Peyer's patch (tissue), 4 donors: Measurements from ENCODE around the gene COL5A2. TPM values are rescaled to one million over a fixed set of nuclear protein-coding genes. Genes with fewer than 3 reads are reported as not detected.

Experiments
- DNase-seq, 3 donors: peaks; one replicate each; pipeline ENCODE4 v3.0.0-alpha.2; 2017 to 2019
- H3K27ac ChIP-seq, 4 donors: fragments of 200-600 bp; sonication (generic); one replicate each; pipeline ENCODE4 v1.5.1; 2016 to 2019
- H3K27me3 ChIP-seq, 2 donors: fragments of 200-600 bp; sonication (generic); one replicate each; pipeline ENCODE4 v1.5.1; 2019
- H3K36me3 ChIP-seq, 3 donors: fragments of 200-600 bp; sonication (generic); one replicate each; pipeline ENCODE4 v1.5.1; 2016 to 2019
- H3K4me1 ChIP-seq, 4 donors: fragments of 200-600 bp; sonication (generic); one replicate each; pipeline ENCODE4 v1.5.1; 2016 to 2019
- H3K4me3 ChIP-seq, 4 donors: fragments of 200-600 bp; sonication (generic); 1 replicate in 3 of 4; 2 replicates in 1 of 4; pipeline ENCODE4 v1.5.1; 2016 to 2019; ENCODE audit warnings: mild to moderate bottlenecking in 1 of 4
- H3K9me3 ChIP-seq, 4 donors: fragments of 200-600 bp; sonication (generic); one replicate each; pipeline ENCODE4 v1.5.1; 2016 to 2019; ENCODE audit warnings: mild to moderate bottlenecking in 1 of 4
- CTCF ChIP-seq, 6 experiments: fragments of 450-650 bp in 4 of 6; fragments of 200-600 bp in 2 of 6; sonication (generic) in 1 of 6; IDR thresholded peaks; one replicate each; pipeline ENCODE4 v1.5.1; 2017 to 2019; ENCODE audit warnings: antibody characterized with exemption in 6 of 6, mild to moderate bottlenecking in 3 of 6, moderate library complexity in 1 of 6
- POLR2A ChIP-seq, 2 donors: fragments of 450-650 bp; IDR thresholded peaks; one replicate each; pipeline ENCODE4 v1.5.1; 2017; ENCODE audit warnings: antibody characterized with exemption in 2 of 2, mild to moderate bottlenecking in 2 of 2, moderate library complexity in 2 of 2
- total RNA-seq, 4 donors: library from RNA; depleted of rRNA; stranded (reverse); fragments of >200 nt; gene quantifications; one replicate each; pipeline ENCODE4 v1.1.0, GENCODE V29; 2016

The COL5A2 gene
- total RNA-seq, 4 donors from 2014 or later, result 10.2 to 53.6 (median 12.2) TPM

GRCh38 chr2:189086710-189087109, 92.9 kb downstream of the COL5A2 start:
- Histone ChIP-seq H3K27me3 (no peaks in the 10 kb centered on the region), H3K4me1 (no peaks in the 10 kb centered on the region), H3K27ac (no peak overlapping the region), H3K4me3 (no peak overlapping the region), H3K36me3 (no peaks in the 10 kb centered on the region), H3K9me3 (no peaks in the 10 kb centered on the region)
- no peak for TF ChIP-seq POLR2A (IDR thresholded peaks at IDR 0.05)
- TF ChIP-seq CTCF (IDR thresholded peaks at IDR 0.05), result no peak
- DNase-seq, result no peak

GRCh38 chr2:189086250-189086649, 93.3 kb downstream of the COL5A2 start:
- no peak for TF ChIP-seq CTCF (IDR thresholded peaks at IDR 0.05)
- H3K27me3 ChIP-seq, result no peaks in the 10 kb centered on the region
- H3K4me3 ChIP-seq, result no peak overlapping the region
- DNase-seq, result no peak
- no peaks in the 10 kb centered on the region for H3K4me1 ChIP-seq
- H3K36me3 ChIP-seq, result no peaks in the 10 kb centered on the region
- no peaks in the 10 kb centered on the region for H3K9me3 ChIP-seq
- H3K27ac ChIP-seq, result no peak overlapping the region

- Histone ChIP-seq H3K27me3 (no peaks in the 10 kb centered on the region), H3K27ac (no peak overlapping the region), H3K4me1 (no peaks in the 10 kb centered on the region), H3K4me3 (no peak overlapping the region), H3K36me3 (no peaks in the 10 kb centered on the region), H3K9me3 (no peaks in the 10 kb centered on the region)
- no peak for DNase-seq
- no peak for TF ChIP-seq CTCF (IDR thresholded peaks at IDR 0.05)
- TF ChIP-seq POLR2A (IDR thresholded peaks at IDR 0.05), result no peak
Observed at GRCh38 chr2:189083606-189084005, 96.0 kb downstream of the COL5A2 start.

GRCh38 chr2:189083106-189083505, 96.5 kb downstream of the COL5A2 start:
- no peaks in the 10 kb centered on the region for H3K4me1 ChIP-seq
- no peak overlapping the region for H3K4me3 ChIP-seq
- H3K9me3 ChIP-seq, result no peaks in the 10 kb centered on the region
- no peak for TF ChIP-seq CTCF (IDR thresholded peaks at IDR 0.05)
- no peak for TF ChIP-seq POLR2A (IDR thresholded peaks at IDR 0.05)
- no peaks in the 10 kb centered on the region for H3K27me3 ChIP-seq
- no peak for DNase-seq
- no peaks in the 10 kb centered on the region for H3K36me3 ChIP-seq
- H3K27ac ChIP-seq, result no peak overlapping the region

GRCh38 chr2:189082376-189082975, 97.1 kb downstream of the COL5A2 start:
- TF ChIP-seq CTCF (IDR thresholded peaks at IDR 0.05), result no peak
- TF ChIP-seq POLR2A (IDR thresholded peaks at IDR 0.05), result no peak
- no peak overlapping the region for H3K27ac ChIP-seq
- H3K9me3 ChIP-seq, result no peaks in the 10 kb centered on the region
- no peak overlapping the region for H3K4me3 ChIP-seq
- no peaks in the 10 kb centered on the region for H3K4me1 ChIP-seq
- no peak for DNase-seq
- H3K36me3 ChIP-seq, result no peaks in the 10 kb centered on the region
- H3K27me3 ChIP-seq, result no peaks in the 10 kb centered on the region

- DNase-seq, result no peak
- H3K9me3 ChIP-seq, result no peaks in the 10 kb centered on the region
- no peak overlapping the region for H3K4me3 ChIP-seq
- no peaks in the 10 kb centered on the region for H3K4me1 ChIP-seq
- no peaks in the 10 kb centered on the region for H3K27me3 ChIP-seq
- H3K36me3 ChIP-seq, result no peaks in the 10 kb centered on the region
- no peak for TF ChIP-seq POLR2A (IDR thresholded peaks at IDR 0.05)
- TF ChIP-seq CTCF (IDR thresholded peaks at IDR 0.05), result no peak
- H3K27ac ChIP-seq, result no peak overlapping the region
Observed at GRCh38 chr2:189076572-189076971, 103.0 kb downstream of the COL5A2 start.
